Tibial nerve (tissue), 4 donors: ENCODE data around the gene FNDC3B.
"Not testable (repeated sequence)": the region's sequence is repeated elsewhere in the genome, so short reads cannot be mapped to it uniquely, and the experiment has no call there.

Experiments
- EP300 ChIP-seq, 2 donors: sonication (generic); formaldehyde crosslinking; IDR thresholded peaks; one replicate each; pipeline ENCODE4 v1.6.1; 2017; ENCODE audit warnings: antibody characterized with exemption in 2 of 2, mild to moderate bottlenecking in 1 of 2
- TF ChIP-seq, protein P1 (sequence below), 5 experiments: fragments of 200-600 bp in 3 of 5; fragments of 450-650 bp in 2 of 5; sonication (generic) in 3 of 5; IDR thresholded peaks; one replicate each; pipeline ENCODE4 v1.5.1; 2016 to 2019; ENCODE audit warnings: antibody characterized with exemption in 5 of 5, mild to moderate bottlenecking in 3 of 5, moderate library complexity in 2 of 5

DNA sequence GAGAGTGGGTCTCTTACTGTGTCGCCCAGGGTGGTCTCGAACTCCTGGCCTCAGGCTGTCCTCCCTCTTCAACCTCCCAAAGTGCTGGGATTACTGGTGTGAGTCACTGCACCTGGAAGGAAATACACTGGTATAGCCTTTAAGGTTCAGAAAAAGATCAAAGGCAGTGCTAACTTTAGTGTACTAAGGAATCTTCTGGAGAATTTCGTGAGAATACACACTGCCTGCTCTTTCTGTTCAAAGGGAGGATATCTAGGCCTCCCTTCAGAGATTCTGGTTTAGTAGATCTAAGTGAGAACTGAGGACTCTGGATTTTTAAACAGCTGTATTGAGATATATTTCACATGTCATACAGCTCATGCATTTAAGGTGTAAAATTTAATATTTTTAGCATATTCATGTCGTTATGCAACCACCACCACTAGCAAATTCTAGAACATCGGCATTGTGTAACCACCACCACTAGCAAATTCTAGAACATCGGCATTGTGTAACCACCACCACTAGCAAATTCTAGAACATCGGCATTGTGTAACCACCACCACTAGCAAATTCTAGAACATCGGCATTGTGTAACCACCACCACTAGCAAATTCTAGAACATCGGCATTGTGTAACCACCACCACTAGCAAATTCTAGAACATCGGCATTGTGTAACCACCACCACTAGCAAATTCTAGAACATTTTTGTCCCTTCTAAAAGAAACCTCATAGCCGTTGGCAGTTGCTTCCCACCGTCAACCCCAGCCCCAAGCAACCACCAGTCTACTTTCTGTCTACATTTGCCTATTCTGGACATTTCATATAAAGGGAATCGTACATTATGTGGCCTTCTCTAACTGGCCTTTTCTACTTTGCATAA lies 54.4 kb downstream of the FNDC3B start:
- TF ChIP-seq, protein P1, sequence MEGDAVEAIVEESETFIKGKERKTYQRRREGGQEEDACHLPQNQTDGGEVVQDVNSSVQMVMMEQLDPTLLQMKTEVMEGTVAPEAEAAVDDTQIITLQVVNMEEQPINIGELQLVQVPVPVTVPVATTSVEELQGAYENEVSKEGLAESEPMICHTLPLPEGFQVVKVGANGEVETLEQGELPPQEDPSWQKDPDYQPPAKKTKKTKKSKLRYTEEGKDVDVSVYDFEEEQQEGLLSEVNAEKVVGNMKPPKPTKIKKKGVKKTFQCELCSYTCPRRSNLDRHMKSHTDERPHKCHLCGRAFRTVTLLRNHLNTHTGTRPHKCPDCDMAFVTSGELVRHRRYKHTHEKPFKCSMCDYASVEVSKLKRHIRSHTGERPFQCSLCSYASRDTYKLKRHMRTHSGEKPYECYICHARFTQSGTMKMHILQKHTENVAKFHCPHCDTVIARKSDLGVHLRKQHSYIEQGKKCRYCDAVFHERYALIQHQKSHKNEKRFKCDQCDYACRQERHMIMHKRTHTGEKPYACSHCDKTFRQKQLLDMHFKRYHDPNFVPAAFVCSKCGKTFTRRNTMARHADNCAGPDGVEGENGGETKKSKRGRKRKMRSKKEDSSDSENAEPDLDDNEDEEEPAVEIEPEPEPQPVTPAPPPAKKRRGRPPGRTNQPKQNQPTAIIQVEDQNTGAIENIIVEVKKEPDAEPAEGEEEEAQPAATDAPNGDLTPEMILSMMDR (IDR thresholded peaks at IDR 0.05) = not testable (repeated sequence)
- not testable (repeated sequence) for TF ChIP-seq EP300 (IDR thresholded peaks at IDR 0.05)
